GM12892 (cell line): ENCODE data around the gene DOP1A.

Source experiments
- POLR2A ChIP-seq: IDR thresholded peaks from 2 replicates; pipeline ENCODE4 v1.6.1; 2011; ENCODE audit warnings: low read depth, low read length, control low read depth
- TAF1 ChIP-seq: IDR thresholded peaks from 2 replicates; pipeline ENCODE4 v1.6.1; 2011; ENCODE audit warnings: low read depth, mild to moderate bottlenecking, control low read depth, low read length, borderline replicate concordance

- TF ChIP-seq TAF1 (no peak), POLR2A (no peak)
Observed at GRCh38 chr6:83183082-83183828, 115.8 kb downstream of the DOP1A start.
